Subcutaneous abdominal adipose tissue (tissue), 5 donors: ENCODE measurements around the gene CCDC172.

Source experiments
- H3K27ac ChIP-seq: one replicate; pipeline ENCODE4 v1.7.0; 2013; ENCODE audit warnings: low read depth, mild to moderate bottlenecking, inconsistent platforms, low read length, moderate library complexity
- H3K27me3 ChIP-seq, 5 donors: one replicate each; pipeline ENCODE4 v1.7.0; 2013; ENCODE audit warnings: low read length in 5 of 5, inconsistent platforms in 1 of 5; ENCODE audit not compliant: control insufficient read depth in 5 of 5, insufficient read depth in 4 of 5
- H3K36me3 ChIP-seq, 5 donors: one replicate each; pipeline ENCODE4 v1.7.0; 2013; ENCODE audit warnings: low read length in 5 of 5; ENCODE audit not compliant: control insufficient read depth in 5 of 5, insufficient read depth in 5 of 5
- H3K4me1 ChIP-seq, 5 donors: one replicate each; pipeline ENCODE4 v1.7.0; 2013; ENCODE audit warnings: low read length in 5 of 5, mild to moderate bottlenecking in 3 of 5, moderate library complexity in 1 of 5; ENCODE audit not compliant: control insufficient read depth in 5 of 5, insufficient read depth in 5 of 5
- H3K4me3 ChIP-seq, 5 donors: one replicate each; pipeline ENCODE4 v1.7.0; 2013; ENCODE audit warnings: low read length in 5 of 5, low read depth in 1 of 5
- H3K9ac ChIP-seq, 5 donors: one replicate each; pipeline ENCODE4 v1.7.0; 2013; ENCODE audit warnings: low read length in 5 of 5, mild to moderate bottlenecking in 4 of 5, moderate library complexity in 3 of 5
- H3K9me3 ChIP-seq, 5 donors: one replicate each; pipeline ENCODE4 v1.7.0; 2013; ENCODE audit warnings: low read length in 5 of 5; ENCODE audit not compliant: control insufficient read depth in 5 of 5
- donor health status: healthy.
- donor health status: healthy.
- donor health status: healthy.
- donor health status: healthy.
- donor health status: healthy.

CCDC172 gene

DNA sequence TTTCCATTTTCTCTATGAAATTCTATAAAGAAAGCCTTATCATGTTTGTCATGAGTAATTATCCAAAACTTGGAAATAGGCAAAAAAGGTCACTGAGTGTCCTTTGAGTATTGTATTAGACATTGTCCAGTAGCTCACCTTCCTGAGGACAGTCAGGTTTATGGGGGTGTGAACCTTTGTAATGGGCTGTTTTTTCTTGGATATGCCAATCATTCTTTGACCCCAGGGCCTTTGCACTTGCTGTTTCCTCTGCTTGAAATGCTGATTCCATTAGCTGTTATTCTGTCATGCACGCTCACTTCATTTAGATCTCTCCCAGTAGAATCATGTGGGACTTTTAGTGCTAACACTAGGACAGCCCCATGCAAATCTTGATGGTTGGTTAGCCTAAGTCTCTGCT lies 4.9 kb downstream of the CCDC172 start:
- Histone ChIP-seq H3K4me3 (no peak overlapping the region), H3K9ac (no peak overlapping the region), H3K36me3 (no peaks in the 10 kb centered on the region), H3K27ac (no peak overlapping the region), H3K9me3 (peaks cover 0 to 2% (median 0%) of the 10 kb centered on the region in 5 donors), H3K4me1 (no peaks in the 10 kb centered on the region), H3K27me3 (peaks cover 0 to 6% (median 0%) of the 10 kb centered on the region in 5 donors)

DNA sequence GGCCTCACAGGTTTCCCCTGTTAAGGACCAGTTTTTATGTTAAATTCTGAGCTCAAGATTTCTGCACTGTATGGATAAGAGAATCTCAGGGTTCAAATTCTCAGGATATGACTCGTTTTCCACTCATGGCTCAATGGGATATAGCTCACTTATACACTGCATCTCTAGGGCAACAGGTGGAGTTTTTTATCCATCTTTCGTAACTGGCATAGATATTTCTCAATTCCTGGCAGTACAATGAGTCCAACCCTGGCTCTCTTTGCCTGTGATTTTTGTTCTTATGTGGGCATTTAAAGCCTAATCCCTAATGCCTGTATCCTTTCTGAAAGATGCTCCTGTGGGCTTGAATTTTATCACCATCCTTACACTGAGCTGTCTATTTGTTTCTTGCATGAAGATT lies 7.6 kb downstream of the CCDC172 start:
- H3K4me3 ChIP-seq: no peak overlapping the region
- H3K36me3 ChIP-seq: no peaks in the 10 kb centered on the region
- H3K4me1 ChIP-seq: no peaks in the 10 kb centered on the region
- peaks cover 0 to 2% (median 0%) of the 10 kb centered on the region in 5 donors for H3K9me3 ChIP-seq
- H3K27me3 ChIP-seq: no peaks in the 10 kb centered on the region
- H3K27ac ChIP-seq: no peak overlapping the region
- H3K9ac ChIP-seq: no peak overlapping the region

DNA sequence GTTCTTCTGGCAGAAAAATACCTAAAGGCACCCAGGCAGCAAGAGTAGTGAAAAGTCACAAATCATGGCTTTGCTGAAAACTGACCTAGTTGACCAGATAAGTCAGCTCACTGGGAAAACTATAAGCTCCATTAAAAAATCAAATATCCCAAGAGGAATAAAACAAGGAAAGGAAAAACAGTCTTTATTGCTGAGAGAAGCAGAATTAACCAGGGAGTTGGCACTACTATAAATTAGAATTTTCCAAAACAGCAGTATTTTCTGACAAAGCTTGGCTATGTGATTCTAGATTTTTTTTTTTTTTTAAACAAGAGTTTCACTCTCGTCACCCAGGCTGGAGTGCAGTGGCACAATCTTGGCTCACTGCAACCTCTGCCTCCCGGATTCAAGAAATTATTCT lies 12.6 kb downstream of the CCDC172 start:
- H3K4me3 ChIP-seq: no peak overlapping the region

DNA sequence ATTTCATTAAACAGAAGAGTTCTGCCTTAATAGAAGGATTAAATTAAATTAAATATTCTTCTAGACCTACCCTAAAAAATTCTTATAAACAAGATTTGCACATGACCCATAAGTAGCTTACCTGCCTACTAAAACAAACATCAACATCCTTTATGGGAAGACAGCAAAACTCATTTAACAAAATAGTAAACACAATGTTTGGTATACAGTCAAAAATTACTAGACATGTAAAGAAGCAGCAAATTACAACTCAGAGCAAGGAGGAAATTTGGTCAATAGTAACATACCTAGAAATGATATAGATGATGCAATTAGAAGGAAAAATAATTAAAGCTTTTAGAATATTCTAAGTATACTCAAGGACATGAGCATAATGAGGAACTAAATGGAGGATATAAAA lies 27.9 kb downstream of the CCDC172 start:
- Histone ChIP-seq H3K27me3 (no peaks in the 10 kb centered on the region), H3K36me3 (no peaks in the 10 kb centered on the region), H3K9ac (no peak overlapping the region), H3K4me1 (no peaks in the 10 kb centered on the region), H3K4me3 (no peak overlapping the region), H3K27ac (no peak overlapping the region), H3K9me3 (no peaks in the 10 kb centered on the region)

More for the DNA sequence above, 12.6 kb downstream of the CCDC172 start:
- no peak overlapping the region for H3K9ac ChIP-seq
- no peaks in the 10 kb centered on the region for H3K27me3 ChIP-seq
- no peaks in the 10 kb centered on the region for H3K36me3 ChIP-seq
- H3K9me3 ChIP-seq: no peaks in the 10 kb centered on the region
- H3K27ac ChIP-seq: no peak overlapping the region
- no peaks in the 10 kb centered on the region for H3K4me1 ChIP-seq

DNA sequence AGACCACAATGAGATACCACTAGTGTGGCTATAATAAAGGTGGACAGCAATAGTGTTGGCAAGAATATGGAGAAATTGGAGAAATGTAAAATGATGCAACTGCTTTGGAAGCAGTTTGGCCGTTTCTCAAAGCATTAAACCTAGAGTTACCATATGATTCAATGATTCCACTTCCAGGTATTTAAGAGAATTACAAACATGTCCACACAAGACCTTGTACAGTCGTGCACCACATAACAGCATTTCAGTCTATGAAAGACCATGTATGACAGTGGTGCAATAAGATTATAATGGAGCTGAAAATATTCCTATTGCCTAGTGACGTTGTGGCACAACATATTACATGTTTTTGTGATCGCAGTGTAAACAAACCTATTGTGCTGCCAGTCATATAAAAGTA lies 29.6 kb downstream of the CCDC172 start:
- H3K27me3 ChIP-seq: no peaks in the 10 kb centered on the region

GRCh38 chr10:116355341-116355740 lies 31.1 kb downstream of the CCDC172 start:
- Histone ChIP-seq H3K36me3 (no peaks in the 10 kb centered on the region), H3K4me1 (no peaks in the 10 kb centered on the region), H3K9ac (no peak overlapping the region), H3K27ac (no peak overlapping the region), H3K4me3 (no peak overlapping the region), H3K9me3 (no peaks in the 10 kb centered on the region), H3K27me3 (no peaks in the 10 kb centered on the region)

More for the DNA sequence above, 29.6 kb downstream of the CCDC172 start:
- Histone ChIP-seq H3K9me3 (no peaks in the 10 kb centered on the region), H3K4me3 (no peak overlapping the region), H3K9ac (no peak overlapping the region), H3K4me1 (no peaks in the 10 kb centered on the region), H3K27ac (no peak overlapping the region), H3K36me3 (no peaks in the 10 kb centered on the region)

DNA sequence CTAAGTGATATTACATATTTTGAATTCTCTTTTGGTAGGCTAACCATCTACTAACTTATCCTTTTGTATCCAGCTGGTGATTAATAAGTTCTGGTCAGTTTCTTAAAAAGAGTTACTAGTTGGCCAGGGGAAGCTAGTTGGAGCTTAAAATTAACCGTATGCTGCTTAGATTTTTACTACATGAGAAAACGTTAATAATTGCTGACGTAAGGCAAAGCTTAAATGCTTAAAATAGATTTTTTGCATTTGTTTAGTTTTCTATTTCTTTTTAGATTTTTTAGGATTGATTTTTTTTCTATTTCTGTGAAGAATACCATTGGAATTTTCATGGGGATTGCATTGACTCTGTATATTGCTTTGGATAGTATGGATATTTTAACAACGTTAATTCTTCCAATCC lies 32.6 kb downstream of the CCDC172 start:
- Histone ChIP-seq H3K4me3 (no peak overlapping the region), H3K4me1 (no peaks in the 10 kb centered on the region), H3K9ac (no peak overlapping the region), H3K9me3 (no peaks in the 10 kb centered on the region), H3K27me3 (no peaks in the 10 kb centered on the region), H3K27ac (no peak overlapping the region), H3K36me3 (no peaks in the 10 kb centered on the region)

DNA sequence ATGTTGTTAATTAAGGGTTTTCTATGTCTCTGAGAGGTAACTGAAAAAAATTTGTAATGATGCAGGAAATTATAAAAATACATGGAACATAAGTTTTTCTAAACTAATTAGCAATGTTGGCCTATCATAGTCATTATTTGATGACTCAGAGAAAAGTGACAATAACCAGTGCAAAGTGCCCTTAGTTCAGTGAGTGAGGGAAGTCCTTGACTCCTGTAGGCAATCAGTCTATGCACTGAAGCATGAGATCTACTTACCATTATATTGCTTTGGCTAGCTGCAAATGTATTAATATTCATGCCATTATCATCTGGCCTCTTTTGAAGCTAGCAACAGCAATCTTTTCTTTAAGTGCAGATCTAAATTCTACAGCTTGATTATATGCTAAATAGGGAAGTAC lies 40.6 kb downstream of the CCDC172 start:
- H3K27me3 ChIP-seq: no peaks in the 10 kb centered on the region
- no peaks in the 10 kb centered on the region for H3K9me3 ChIP-seq
- no peaks in the 10 kb centered on the region for H3K4me1 ChIP-seq
- H3K27ac ChIP-seq: no peak overlapping the region
- H3K9ac ChIP-seq: no peak overlapping the region
- H3K36me3 ChIP-seq: no peaks in the 10 kb centered on the region
- no peak overlapping the region for H3K4me3 ChIP-seq

DNA sequence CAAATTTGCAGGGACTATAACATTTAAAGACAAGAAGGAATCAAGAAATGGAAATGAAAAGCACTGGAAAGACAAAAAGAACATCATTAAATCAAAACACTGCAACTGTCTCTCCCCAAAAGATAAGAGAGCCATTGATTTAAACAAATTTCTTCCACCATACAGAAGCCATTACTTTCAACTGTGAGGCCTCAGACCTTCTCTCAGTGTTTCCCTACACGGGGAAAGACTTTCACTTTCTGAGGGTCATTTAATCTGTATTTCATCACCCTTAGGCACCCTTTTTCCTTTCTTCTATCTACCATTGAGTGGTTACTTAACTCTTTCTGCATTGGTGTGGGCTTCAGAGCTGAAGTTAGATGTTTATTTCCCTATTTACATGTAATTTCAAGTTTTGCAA lies 47.5 kb downstream of the CCDC172 start:
- Histone ChIP-seq H3K27ac (no peak overlapping the region), H3K4me3 (peak overlapping the region in 1 of 5 donors; percentile 32), H3K9ac (no peak overlapping the region), H3K4me1 (no peaks in the 10 kb centered on the region), H3K27me3 (no peaks in the 10 kb centered on the region), H3K36me3 (no peaks in the 10 kb centered on the region), H3K9me3 (no peaks in the 10 kb centered on the region)

GRCh38 chr10:116382290-116382689 lies 58.0 kb downstream of the CCDC172 start:
- no peak overlapping the region for H3K4me3 ChIP-seq
- no peaks in the 10 kb centered on the region for H3K27me3 ChIP-seq
- no peak overlapping the region for H3K9ac ChIP-seq
- no peak overlapping the region for H3K27ac ChIP-seq
- no peaks in the 10 kb centered on the region for H3K9me3 ChIP-seq
- no peaks in the 10 kb centered on the region for H3K4me1 ChIP-seq
- no peaks in the 10 kb centered on the region for H3K36me3 ChIP-seq

GRCh38 chr10:116385311-116385710 lies 61.1 kb downstream of the CCDC172 start:
- Histone ChIP-seq H3K27me3 (no peaks in the 10 kb centered on the region), H3K36me3 (no peaks in the 10 kb centered on the region), H3K9ac (no peak overlapping the region), H3K4me1 (no peaks in the 10 kb centered on the region), H3K27ac (no peak overlapping the region), H3K9me3 (no peaks in the 10 kb centered on the region), H3K4me3 (no peak overlapping the region)
